ENCODE measurements around the gene RRM2.
"Not testable (repeated sequence)": the region's sequence is repeated elsewhere in the genome, so short reads cannot be mapped to it uniquely, and the experiment has no call there.

The RRM2 gene

GRCh38 chr2:10132996-10133647, 10.6 kb downstream of the RRM2 start:
- DNase-seq, result no peak

- DNase-seq, result no peak
Measured at GRCh38 chr2:10135296-10136089, 13.0 kb downstream of the RRM2 start.

GRCh38 chr2:10136101-10136934, 13.8 kb downstream of the RRM2 start:
- no peak for DNase-seq

GRCh38 chr2:10137053-10137843, 14.7 kb downstream of the RRM2 start:
- no peak for DNase-seq

- DNase-seq, result no peak
Measured at GRCh38 chr2:10139536-10139935, 17.0 kb downstream of the RRM2 start.

GRCh38 chr2:10140841-10141610, 18.5 kb downstream of the RRM2 start:
- DNase-seq, result no peak

- DNase-seq, result no peak
Measured at GRCh38 chr2:10141736-10142639, 19.4 kb downstream of the RRM2 start.

- no peak for DNase-seq
Measured at GRCh38 chr2:10142640-10142965, 20.1 kb downstream of the RRM2 start.

GRCh38 chr2:10144771-10145518, 22.4 kb downstream of the RRM2 start:
- no peak for DNase-seq

GRCh38 chr2:10145519-10146357, 23.2 kb downstream of the RRM2 start:
- DNase-seq, result no peak

- DNase-seq, result no peak
Measured at GRCh38 chr2:10146366-10147005, 23.9 kb downstream of the RRM2 start.

GRCh38 chr2:10147050-10147660, 24.6 kb downstream of the RRM2 start:
- not testable (repeated sequence) for DNase-seq

- no peak for DNase-seq
Measured at GRCh38 chr2:10148268-10148667, 25.7 kb downstream of the RRM2 start.

GRCh38 chr2:10149635-10150034, 27.1 kb downstream of the RRM2 start:
- peak; percentile 84 for DNase-seq

- no peak for DNase-seq
Measured at GRCh38 chr2:10150436-10150835, 27.9 kb downstream of the RRM2 start.

GRCh38 chr2:10151462-10151861, 28.9 kb downstream of the RRM2 start:
- no peak for DNase-seq

- no peak for DNase-seq
Measured at GRCh38 chr2:10157293-10157692, 34.8 kb downstream of the RRM2 start.

GRCh38 chr2:10158681-10159080, 36.1 kb downstream of the RRM2 start:
- peak; percentile 47 for DNase-seq
